HepG2 (cell line): ENCODE measurements around the gene ZKSCAN2. TPM values are rescaled to one million over a fixed set of nuclear protein-coding genes. Genes with fewer than 3 reads are reported as not detected.

Source experiments
- ATAC-seq: fragments of 200-7000 bp; cut with Tn5 transposase; 3 replicates; pipeline ENCODE4 v1.9.1; 2020; ENCODE audit warnings: mild to moderate bottlenecking, moderate library complexity
- BruUV-seq: library from RNA; stranded (reverse); fragments of 400-500 nt; replicated peaks from 2 replicates; lab custom pipeline; 2021; lab: Mats Ljungman, UMichigan
- CTCF ChIA-PET: fragments of 300-600 bp; formaldehyde crosslinking; extraction: SDS; loops from one replicate; lab custom pipeline; 2021; ENCODE audit warnings: low total read pairs, inconsistent platforms, low intra/inter-chr PET ratio; lab: Yijun Ruan, JAX
- POLR2A ChIA-PET: fragments of 350-600 bp; sonication (Branson Sonifier 250); formaldehyde crosslinking; loops from one replicate; lab custom pipeline; 2020; ENCODE audit warnings: antibody characterized with exemption, inconsistent platforms; lab: Yijun Ruan, JAX
- DNase-seq: peaks from one replicate; pipeline ENCODE4 v3.0.0-alpha.2; 2015; ENCODE audit warnings: low spot score
- FAIRE-seq: peaks from 3 replicates; lab custom pipeline; 2011; peaks lifted over from hg19 to GRCh38; lab: Jason Lieb, UNC
- H2AFZ ChIP-seq: one replicate; pipeline ENCODE4 v1.6.1; 2011; ENCODE audit warnings: low read length, inconsistent platforms
- H3K27ac ChIP-seq: fragments of 300-600 bp; 3 replicates; pipeline ENCODE4 v1.8.0; 2011; ENCODE audit warnings: mixed run types, mild to moderate bottlenecking, mixed read lengths, low read length, inconsistent platforms; ENCODE audit not compliant: insufficient read depth; ENCODE audit errors: extremely low read length
- H3K27me3 ChIP-seq, 2 experiments: fragments of 200-600 bp in 1 of 2; 2 replicates in 1 of 2; 3 replicates in 1 of 2; pipeline versions ENCODE4 v1.6.0 to v1.8.0; 2011; ENCODE audit warnings: low read length in 2 of 2, mild to moderate bottlenecking in 2 of 2, moderate library complexity in 2 of 2, inconsistent platforms in 1 of 2; ENCODE audit not compliant: insufficient read depth in 2 of 2, control insufficient read depth in 1 of 2
- H3K36me3 ChIP-seq, 2 experiments: fragments of 200-600 bp in 1 of 2; replicated peaks in 1 of 2; 2 replicates in 1 of 2; 3 replicates in 1 of 2; pipeline versions ENCODE4 v1.5.1 to v1.8.0; 2011; ENCODE audit warnings: low read length in 2 of 2, inconsistent platforms in 1 of 2; ENCODE audit not compliant: insufficient read depth in 2 of 2, control insufficient read depth in 1 of 2
- H3K4me1 ChIP-seq: 2 replicates; pipeline ENCODE4 v1.5.1; 2012; ENCODE audit warnings: low read length, inconsistent platforms; ENCODE audit not compliant: insufficient read depth
- H3K4me2 ChIP-seq: 2 replicates; pipeline ENCODE4 v1.6.0; 2011; ENCODE audit warnings: low read depth, low read length, inconsistent platforms
- H3K4me3 ChIP-seq, 3 experiments: fragments of 200-600 bp in 1 of 3; sonication (generic), shearing (Covaris generic) in 1 of 3; replicated peaks in 1 of 3; 2 replicates each; pipeline ENCODE4 v1.5.1; 2011 to 2016; ENCODE audit warnings: low read length in 3 of 3, inconsistent platforms in 2 of 3, low read depth in 2 of 3, mild to moderate bottlenecking in 2 of 3, control low read depth in 1 of 3, mixed read lengths in 1 of 3; ENCODE audit not compliant: insufficient read depth in 1 of 3
- H3K79me2 ChIP-seq: one replicate; pipeline ENCODE4 v1.6.1; 2011; ENCODE audit warnings: low read length, inconsistent platforms; ENCODE audit not compliant: insufficient read depth
- H3K9ac ChIP-seq: 2 replicates; pipeline ENCODE4 v1.6.0; 2011; ENCODE audit warnings: mild to moderate bottlenecking, low read depth, low read length, inconsistent platforms; ENCODE audit not compliant: insufficient read depth
- H3K9me3 ChIP-seq: 2 replicates; pipeline ENCODE4 v1.5.1; 2012; ENCODE audit warnings: mild to moderate bottlenecking, low read length
- H4K20me1 ChIP-seq: 2 replicates; pipeline ENCODE4 v1.6.0; 2011; ENCODE audit warnings: inconsistent platforms, mild to moderate bottlenecking, low read length, moderate library complexity; ENCODE audit not compliant: insufficient read depth
- CEBPG ChIP-seq: IDR thresholded peaks from 2 replicates; pipeline ENCODE4 v1.6.1; 2016
- ZNF124 ChIP-seq: sonication (generic); formaldehyde crosslinking; IDR thresholded peaks from 2 replicates; pipeline ENCODE4 v1.4.0; 2020; ENCODE audit warnings: missing genetic modification reagents
- ZNF431 ChIP-seq: sonication (generic); formaldehyde crosslinking; IDR thresholded peaks from 2 replicates; pipeline ENCODE4 v1.9.0; 2022; ENCODE audit warnings: missing genetic modification reagents, low read depth, mild to moderate bottlenecking, borderline replicate concordance
- ZNF703 ChIP-seq: sonication (generic); formaldehyde crosslinking; IDR thresholded peaks from 2 replicates; pipeline ENCODE4 v1.5.1; 2020; ENCODE audit warnings: missing genetic modification reagents, mild to moderate bottlenecking, moderate library complexity, borderline replicate concordance
- WGBS: methylation state at CpG from one replicate; pipeline ENCODE4 v1.1.6; 2017; ENCODE audit warnings: low lambda C conversion rate; 5-methylcytosine and 5-hydroxymethylcytosine counted together
- in situ Hi-C: cut with HindIII; loops from 2 replicates; pipeline ENCODE4 v1.10.0; 2017; ENCODE audit warnings: low pct_unique_long_range_greater_than_20kb; ENCODE audit not compliant: extremely low pct_ligation_motif_present
- intact Hi-C: fragments of 100-400 bp; cut with micrococcal nuclease; formaldehyde crosslinking; loops from one replicate; pipeline ENCODE4 v1.10.0; 2022; ENCODE audit not compliant: unreplicated experiment
- polyA plus RNA-seq, 8 experiments: library from polyadenylated mRNA; depleted of rRNA in 3 of 8; stranded (reverse) in 7 of 8; unstranded in 1 of 8; fragments of >200 nt; fragmentation: Illumina TruSeq in 4 of 8; extraction: Trizol in 4 of 8; gene quantifications; 2 replicates each; pipeline versions ENCODE4 v1.2.1 to v1.2.3, GENCODE V29; 2011 to 2016; ENCODE audit warnings: low read depth in 4 of 8, missing spikeins in 1 of 8, mixed read lengths in 1 of 8; ENCODE audit not compliant: insufficient read depth in 1 of 8
- total RNA-seq, 5 experiments: library from RNA; depleted of rRNA; stranded (reverse); fragments of >200 nt; fragmentation: Illumina TruSeq; extraction: Trizol; gene quantifications; 2 replicates each; pipeline ENCODE4 v1.2.3, GENCODE V29; 2016; ENCODE audit warnings: low read depth in 1 of 5
- TF ChIP-seq, protein P1 (sequence below): sonication (generic); formaldehyde crosslinking; IDR thresholded peaks from 2 replicates; pipeline ENCODE4 v1.5.1; 2020; ENCODE audit warnings: mild to moderate bottlenecking, missing genetic modification reagents
- TF ChIP-seq, protein P2 (sequence below): sonication (generic); formaldehyde crosslinking; IDR thresholded peaks from 2 replicates; pipeline ENCODE4 v1.4.0; 2020; ENCODE audit warnings: low read depth, mild to moderate bottlenecking, missing genetic modification reagents

ZKSCAN2 gene
- total and polyA plus RNA-seq, 2 of the 13 experiments (the other 11 are each of a cell fraction or from before 2014, with no cell fraction given) = 4.2 to 11.1 TPM

DNA sequence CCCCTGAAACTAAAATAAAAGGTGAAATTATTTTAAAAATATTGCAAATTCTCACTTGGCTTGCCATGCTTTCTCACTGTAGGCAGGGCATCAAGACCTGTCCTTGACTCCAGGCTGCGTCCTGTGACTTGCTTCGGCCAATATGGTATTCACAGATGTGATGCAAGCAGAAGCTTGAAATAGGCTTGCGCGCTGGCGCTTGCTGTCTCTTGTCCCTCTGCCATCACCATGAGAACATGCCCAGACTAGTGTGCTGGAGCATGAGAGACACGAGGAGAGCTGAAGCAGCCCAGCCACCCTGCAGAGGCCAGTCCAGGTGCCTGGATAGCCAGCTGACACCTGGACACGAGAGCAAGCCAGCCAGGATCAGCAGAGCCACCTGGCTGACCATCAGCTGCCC is 21.8 kb upstream of the ZKSCAN2 start:
- no peak for FAIRE-seq
- BruUV-seq = no TSS peak
- intact Hi-C loops = no loop called here

More for the DNA sequence above, 21.8 kb upstream of the ZKSCAN2 start:
- no peaks in the 10 kb centered on the region for H3K27me3 ChIP-seq
- no peak overlapping the region for H3K4me2 ChIP-seq
- no peaks in the 10 kb centered on the region; the same call in 1 of the 2 replicates for H4K20me1 ChIP-seq
- H3K36me3 ChIP-seq = no peaks in the 10 kb centered on the region
- no peak for ATAC-seq
- CTCF ChIA-PET = no interaction called here
- no peak overlapping the region for H3K9ac ChIP-seq
- no peak overlapping the region for H2AFZ ChIP-seq
- H3K4me1 ChIP-seq = no peaks in the 10 kb centered on the region
- no peak for DNase-seq
- no peak overlapping the region for H3K27ac ChIP-seq
- WGBS = 80% methylated on average over 6 of the region's 7 CpGs
- POLR2A ChIA-PET = no interaction called here
- no peak overlapping the region for H3K4me3 ChIP-seq
- H3K9me3 ChIP-seq = no peaks in the 10 kb centered on the region
- in situ Hi-C loops = loop anchor here (10.0 to 25.0 kb wide), 2 partner anchors 425 to 1833 kb away; no protein-coding TSS in a partner anchor
- H3K79me2 ChIP-seq = no peaks in the 10 kb centered on the region
- TF ChIP-seq, protein P1, sequence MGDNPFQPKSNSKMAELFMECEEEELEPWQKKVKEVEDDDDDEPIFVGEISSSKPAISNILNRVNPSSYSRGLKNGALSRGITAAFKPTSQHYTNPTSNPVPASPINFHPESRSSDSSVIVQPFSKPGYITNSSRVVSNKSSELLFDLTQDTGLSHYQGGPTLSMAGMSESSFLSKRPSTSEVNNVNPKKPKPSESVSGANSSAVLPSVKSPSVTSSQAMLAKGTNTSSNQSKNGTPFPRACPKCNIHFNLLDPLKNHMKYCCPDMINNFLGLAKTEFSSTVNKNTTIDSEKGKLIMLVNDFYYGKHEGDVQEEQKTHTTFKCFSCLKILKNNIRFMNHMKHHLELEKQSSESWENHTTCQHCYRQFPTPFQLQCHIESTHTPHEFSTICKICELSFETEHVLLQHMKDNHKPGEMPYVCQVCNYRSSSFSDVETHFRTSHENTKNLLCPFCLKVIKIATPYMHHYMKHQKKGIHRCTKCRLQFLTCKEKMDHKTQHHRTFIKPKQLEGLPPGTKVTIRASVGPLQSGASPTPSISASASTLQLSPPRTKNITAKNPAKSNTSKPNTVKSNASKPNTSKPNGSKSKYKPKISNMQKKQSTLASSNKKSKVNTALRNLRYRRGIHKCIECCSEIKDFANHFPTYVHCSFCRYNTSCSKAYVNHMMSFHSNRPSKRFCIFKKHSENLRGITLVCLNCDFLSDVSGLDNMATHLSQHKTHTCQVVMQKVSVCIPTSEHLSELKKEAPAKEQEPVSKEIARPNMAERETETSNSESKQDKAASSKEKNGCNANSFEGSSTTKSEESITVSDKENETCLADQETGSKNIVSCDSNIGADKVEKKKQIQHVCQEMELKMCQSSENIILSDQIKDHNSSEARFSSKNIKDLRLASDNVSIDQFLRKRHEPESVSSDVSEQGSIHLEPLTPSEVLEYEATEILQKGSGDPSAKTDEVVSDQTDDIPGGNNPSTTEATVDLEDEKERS (CRISPR knock-in tag) = no peak
- TF ChIP-seq ZNF431 (CRISPR knock-in tag) = no peak
- no peak for TF ChIP-seq ZNF124 (CRISPR knock-in tag)
- TF ChIP-seq, protein P2, sequence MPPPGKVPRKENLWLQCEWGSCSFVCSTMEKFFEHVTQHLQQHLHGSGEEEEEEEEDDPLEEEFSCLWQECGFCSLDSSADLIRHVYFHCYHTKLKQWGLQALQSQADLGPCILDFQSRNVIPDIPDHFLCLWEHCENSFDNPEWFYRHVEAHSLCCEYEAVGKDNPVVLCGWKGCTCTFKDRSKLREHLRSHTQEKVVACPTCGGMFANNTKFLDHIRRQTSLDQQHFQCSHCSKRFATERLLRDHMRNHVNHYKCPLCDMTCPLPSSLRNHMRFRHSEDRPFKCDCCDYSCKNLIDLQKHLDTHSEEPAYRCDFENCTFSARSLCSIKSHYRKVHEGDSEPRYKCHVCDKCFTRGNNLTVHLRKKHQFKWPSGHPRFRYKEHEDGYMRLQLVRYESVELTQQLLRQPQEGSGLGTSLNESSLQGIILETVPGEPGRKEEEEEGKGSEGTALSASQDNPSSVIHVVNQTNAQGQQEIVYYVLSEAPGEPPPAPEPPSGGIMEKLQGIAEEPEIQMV (CRISPR knock-in tag) = no peak
- TF ChIP-seq CEBPG = no peak
- TF ChIP-seq ZNF703 = no peak
